ENCODE measurements around the gene MUC6.
"Not testable (repeated sequence)": the region's sequence is repeated elsewhere in the genome, so short reads cannot be mapped to it uniquely, and the experiment has no call there.

DNA sequence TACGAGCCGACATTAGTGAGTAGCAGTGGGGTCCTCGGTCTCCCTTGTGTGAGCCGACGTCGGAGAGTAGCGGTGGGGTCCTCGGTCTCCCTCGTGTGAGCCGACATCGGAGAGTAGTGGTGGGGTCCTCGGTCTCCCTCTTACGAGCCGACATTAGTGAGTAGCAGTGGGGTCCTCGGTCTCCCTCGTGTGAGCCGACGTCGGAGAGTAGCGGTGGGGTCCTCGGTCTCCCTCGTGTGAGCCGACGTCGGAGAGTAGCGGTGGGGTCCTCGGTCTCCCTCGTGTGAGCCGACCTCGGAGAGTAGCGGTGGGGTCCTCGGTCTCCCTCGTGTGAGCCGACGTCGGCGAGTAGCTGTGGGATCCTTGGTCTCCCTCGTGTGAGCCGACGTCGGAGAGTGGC, 61.1 kb downstream of the MUC6 start:
- not testable (repeated sequence) for TF ChIP-seq EP300 (IDR thresholded peaks at IDR 0.05)
- TF ChIP-seq, protein P1, sequence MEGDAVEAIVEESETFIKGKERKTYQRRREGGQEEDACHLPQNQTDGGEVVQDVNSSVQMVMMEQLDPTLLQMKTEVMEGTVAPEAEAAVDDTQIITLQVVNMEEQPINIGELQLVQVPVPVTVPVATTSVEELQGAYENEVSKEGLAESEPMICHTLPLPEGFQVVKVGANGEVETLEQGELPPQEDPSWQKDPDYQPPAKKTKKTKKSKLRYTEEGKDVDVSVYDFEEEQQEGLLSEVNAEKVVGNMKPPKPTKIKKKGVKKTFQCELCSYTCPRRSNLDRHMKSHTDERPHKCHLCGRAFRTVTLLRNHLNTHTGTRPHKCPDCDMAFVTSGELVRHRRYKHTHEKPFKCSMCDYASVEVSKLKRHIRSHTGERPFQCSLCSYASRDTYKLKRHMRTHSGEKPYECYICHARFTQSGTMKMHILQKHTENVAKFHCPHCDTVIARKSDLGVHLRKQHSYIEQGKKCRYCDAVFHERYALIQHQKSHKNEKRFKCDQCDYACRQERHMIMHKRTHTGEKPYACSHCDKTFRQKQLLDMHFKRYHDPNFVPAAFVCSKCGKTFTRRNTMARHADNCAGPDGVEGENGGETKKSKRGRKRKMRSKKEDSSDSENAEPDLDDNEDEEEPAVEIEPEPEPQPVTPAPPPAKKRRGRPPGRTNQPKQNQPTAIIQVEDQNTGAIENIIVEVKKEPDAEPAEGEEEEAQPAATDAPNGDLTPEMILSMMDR (IDR thresholded peaks at IDR 0.05): not testable (repeated sequence)
